HG02763 (cell line): Measurements from ENCODE around the gene ELOVL7.
"Not testable (repeated sequence)": the region's sequence is repeated elsewhere in the genome, so short reads cannot be mapped to it uniquely, and the experiment has no call there.

Experiments used
- ATAC-seq: cut with Tn5 transposase; IDR thresholded peaks from one replicate; pipeline ENCODE4 v1.9.1; 2021; ENCODE audit warnings: mild to moderate bottlenecking, moderate library complexity; ENCODE audit not compliant: unreplicated experiment

ELOVL7 gene

GRCh38 chr5:60719329-60719728 is 124.7 kb downstream of the ELOVL7 start:
- no peak for ATAC-seq

GRCh38 chr5:60718166-60718892 is 125.7 kb downstream of the ELOVL7 start:
- no peak for ATAC-seq

GRCh38 chr5:60715201-60715928 is 128.7 kb downstream of the ELOVL7 start:
- not testable (repeated sequence) for ATAC-seq

- ATAC-seq: no peak
These were observed 131.1 kb downstream of the ELOVL7 start for GRCh38 chr5:60712950-60713349.

GRCh38 chr5:60711892-60712291 is 132.2 kb downstream of the ELOVL7 start:
- not testable (repeated sequence) for ATAC-seq

- ATAC-seq: no peak
These were observed 133.7 kb downstream of the ELOVL7 start for GRCh38 chr5:60710362-60710761.

GRCh38 chr5:60705144-60705543 is 138.9 kb downstream of the ELOVL7 start:
- ATAC-seq: no peak

- ATAC-seq: no peak
These were observed 140.1 kb downstream of the ELOVL7 start for GRCh38 chr5:60703944-60704343.
